WERI-Rb-1 (cell line): Measurements from ENCODE around the gene GRAP2.
"Not testable (repeated sequence)": the region's sequence is repeated elsewhere in the genome, so short reads cannot be mapped to it uniquely, and the experiment has no call there.

ENCODE experiments used
- DNase-seq: peaks from one replicate; pipeline ENCODE4 v3.0.0-alpha.2; 2020
- H3K27ac ChIP-seq: fragments of 250-450 bp; sonication (Bioruptor Pico); 2 replicates; pipeline ENCODE4 v1.5.1; 2020; ENCODE audit warnings: mild to moderate bottlenecking, moderate library complexity
- H3K27me3 ChIP-seq: fragments of 250-450 bp; sonication (Bioruptor Pico); 2 replicates; pipeline ENCODE4 v1.5.1; 2021; ENCODE audit warnings: mild to moderate bottlenecking, low read depth, moderate library complexity; ENCODE audit not compliant: insufficient read depth, severe bottlenecking
- H3K36me3 ChIP-seq: fragments of 250-450 bp; sonication (Bioruptor Pico); 2 replicates; pipeline ENCODE4 v1.5.1; 2020; ENCODE audit warnings: mild to moderate bottlenecking, moderate library complexity
- H3K4me3 ChIP-seq: 2 replicates; pipeline ENCODE4 v1.5.1; 2011; ENCODE audit warnings: low read depth, mild to moderate bottlenecking, control low read depth, low read length
- H3K9me3 ChIP-seq: fragments of 250-450 bp; sonication (Bioruptor Pico); 2 replicates; pipeline ENCODE4 v1.5.1; 2021; ENCODE audit warnings: mild to moderate bottlenecking, moderate library complexity; ENCODE audit not compliant: severe bottlenecking
- CTCF ChIP-seq: IDR thresholded peaks from 2 replicates; pipeline ENCODE4 v1.5.1; 2011; ENCODE audit warnings: low read depth, mild to moderate bottlenecking, control low read depth, inconsistent platforms, low read length

The GRAP2 gene

DNA sequence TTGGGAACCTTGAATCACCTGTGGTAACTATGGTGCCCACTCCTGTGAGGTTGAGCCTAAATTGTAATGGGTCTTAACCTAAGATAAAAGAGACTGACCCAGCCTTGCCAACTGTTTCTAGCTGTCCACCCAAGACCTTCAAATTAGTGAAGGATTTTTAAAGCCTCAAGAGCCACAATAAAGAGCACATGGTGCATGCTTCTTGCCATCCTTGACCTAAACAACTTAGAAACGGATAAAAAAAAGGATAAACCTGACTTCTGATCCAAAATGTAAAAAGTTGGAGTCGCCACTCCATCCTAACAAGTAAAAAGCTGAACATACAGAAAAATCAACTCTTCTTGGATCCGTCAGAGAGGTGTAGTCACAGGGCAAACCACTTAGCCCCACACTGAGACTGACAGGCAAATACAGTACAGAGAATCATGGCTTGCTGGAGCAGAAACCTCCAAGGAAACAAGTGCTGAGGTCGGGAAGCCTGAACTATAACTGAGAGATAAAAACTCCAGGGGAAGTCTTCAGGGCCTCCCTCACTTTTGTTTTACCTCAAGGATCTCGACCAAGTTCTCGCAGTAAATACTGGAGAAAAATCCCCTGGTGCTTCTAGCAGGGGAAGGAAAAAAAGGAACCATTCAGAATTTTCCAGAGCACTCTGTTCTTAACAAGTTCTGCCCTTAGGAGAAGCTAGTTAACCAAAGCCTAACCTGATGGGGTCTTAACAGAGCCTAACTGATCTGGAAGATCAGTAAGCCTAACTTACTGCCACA lies 23.6 kb upstream of the GRAP2 start:
- Histone ChIP-seq H3K9me3 (no peaks in the 10 kb centered on the region), H3K36me3 (no peaks in the 10 kb centered on the region), H3K27ac (no peak overlapping the region), H3K4me3 (no peak overlapping the region), H3K27me3 (no peaks in the 10 kb centered on the region)
- TF ChIP-seq CTCF: no peak
- DNase-seq: no peak

DNA sequence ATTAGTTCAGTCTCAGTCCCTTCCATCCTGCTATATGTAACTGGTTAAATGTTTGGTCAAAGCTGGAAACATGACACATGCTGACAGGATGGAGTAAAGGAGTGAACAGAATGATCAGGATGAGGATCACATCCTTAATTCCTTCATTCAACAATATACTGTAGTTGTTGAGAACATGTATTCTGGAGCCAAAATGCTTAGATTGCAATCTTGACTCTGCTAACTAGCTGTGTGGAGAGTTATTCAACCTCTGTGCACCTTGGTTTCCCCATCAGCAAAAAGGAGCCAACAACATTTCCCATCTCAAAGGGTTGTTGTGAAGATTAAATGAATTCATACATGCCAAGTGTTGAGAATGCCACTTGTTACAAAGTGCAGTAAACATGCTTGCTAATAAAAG lies 20.2 kb upstream of the GRAP2 start:
- no peak for TF ChIP-seq CTCF
- no peaks in the 10 kb centered on the region for H3K27me3 ChIP-seq

GRCh38 chr22:39883057-39883456 lies 17.8 kb upstream of the GRAP2 start:
- H3K4me3 ChIP-seq: no peak overlapping the region
- H3K36me3 ChIP-seq: no peaks in the 10 kb centered on the region
- H3K27me3 ChIP-seq: no peaks in the 10 kb centered on the region
- H3K27ac ChIP-seq: no peak overlapping the region
- DNase-seq: no peak
- no peak for TF ChIP-seq CTCF
- H3K9me3 ChIP-seq: no peaks in the 10 kb centered on the region

More for the DNA sequence above, 20.2 kb upstream of the GRAP2 start:
- Histone ChIP-seq H3K4me3 (no peak overlapping the region), H3K27ac (no peak overlapping the region), H3K9me3 (no peaks in the 10 kb centered on the region), H3K36me3 (no peaks in the 10 kb centered on the region)
- no peak for DNase-seq

- DNase-seq, H3K4me3 ChIP-seq, H3K9me3 ChIP-seq, H3K27ac ChIP-seq, H3K27me3 ChIP-seq, H3K36me3 ChIP-seq: not testable (repeated sequence)
Measured at GRCh38 chr22:39889924-39890323, 11.0 kb upstream of the GRAP2 start.

DNA sequence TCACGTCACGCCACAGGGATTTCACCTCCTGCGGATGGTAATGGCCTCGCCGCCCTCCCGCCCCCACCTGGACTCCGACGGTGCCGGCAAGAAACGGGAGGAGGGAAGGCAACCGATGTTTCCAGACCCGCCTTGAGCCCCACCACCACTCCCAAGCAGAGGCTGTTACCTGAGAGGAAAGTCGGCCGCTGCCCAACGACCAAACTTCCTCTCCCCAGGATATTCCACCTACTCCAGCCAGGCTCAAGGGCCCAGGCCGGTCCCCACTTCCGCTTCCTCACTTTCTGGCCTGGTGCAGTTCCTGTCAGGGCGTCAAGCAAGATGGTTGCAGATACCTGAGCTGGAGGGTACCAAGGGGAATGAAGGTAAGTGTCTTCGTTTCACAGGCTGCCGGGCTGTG lies 7.4 kb upstream of the GRAP2 start, which contains the start of gene ENTHD1:
TSS of gene ENTHD1 (minus strand) at position 235 of the 400 bp plus-strand sequence. CDS start 6,012 bp downstream, outside the sequence.
- Histone ChIP-seq H3K36me3 (no peaks in the 10 kb centered on the region), H3K4me3 (no peak within 1 kb of the TSS), H3K27ac (no peak within 1 kb of the TSS), H3K9me3 (no peaks in the 10 kb centered on the region), H3K27me3 (no peaks in the 10 kb centered on the region)
- no peak for DNase-seq
- TF ChIP-seq CTCF: no peak

GRCh38 chr22:39894554-39895092 lies 6.3 kb upstream of the GRAP2 start:
- Histone ChIP-seq H3K27me3 (no peaks in the 10 kb centered on the region), H3K36me3 (no peaks in the 10 kb centered on the region), H3K9me3 (no peaks in the 10 kb centered on the region), H3K4me3 (no peak overlapping the region), H3K27ac (no peak overlapping the region)
- DNase-seq: no peak
- TF ChIP-seq CTCF: no peak
